T follicular helper cell (primary cell): ENCODE results near the gene ARHGAP28.

Experiments used
- DNase-seq: peaks from one replicate; pipeline ENCODE4 v3.0.0-alpha.2; 2020; ENCODE audit warnings: low read depth

Gene ARHGAP28

DNA sequence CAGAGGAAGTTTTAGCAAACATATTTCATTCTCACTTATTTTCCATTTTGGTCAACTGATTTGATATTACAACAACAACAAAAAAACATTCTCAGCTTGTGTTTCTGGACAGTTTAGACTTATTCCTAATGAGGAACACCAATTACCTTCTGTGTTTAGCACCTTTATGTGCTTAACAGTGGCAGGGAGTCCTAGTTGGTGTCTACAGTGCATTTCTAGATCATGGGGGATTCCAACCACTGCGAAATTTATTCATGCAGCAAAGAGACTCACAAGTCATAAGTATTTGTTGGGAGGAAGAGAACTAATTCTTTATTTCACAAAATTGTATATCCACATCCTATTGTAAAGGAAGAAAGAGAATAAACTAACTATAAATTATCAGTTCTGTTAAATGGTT is 4.2 kb downstream of the ARHGAP28 start:
- no peak for DNase-seq

DNA sequence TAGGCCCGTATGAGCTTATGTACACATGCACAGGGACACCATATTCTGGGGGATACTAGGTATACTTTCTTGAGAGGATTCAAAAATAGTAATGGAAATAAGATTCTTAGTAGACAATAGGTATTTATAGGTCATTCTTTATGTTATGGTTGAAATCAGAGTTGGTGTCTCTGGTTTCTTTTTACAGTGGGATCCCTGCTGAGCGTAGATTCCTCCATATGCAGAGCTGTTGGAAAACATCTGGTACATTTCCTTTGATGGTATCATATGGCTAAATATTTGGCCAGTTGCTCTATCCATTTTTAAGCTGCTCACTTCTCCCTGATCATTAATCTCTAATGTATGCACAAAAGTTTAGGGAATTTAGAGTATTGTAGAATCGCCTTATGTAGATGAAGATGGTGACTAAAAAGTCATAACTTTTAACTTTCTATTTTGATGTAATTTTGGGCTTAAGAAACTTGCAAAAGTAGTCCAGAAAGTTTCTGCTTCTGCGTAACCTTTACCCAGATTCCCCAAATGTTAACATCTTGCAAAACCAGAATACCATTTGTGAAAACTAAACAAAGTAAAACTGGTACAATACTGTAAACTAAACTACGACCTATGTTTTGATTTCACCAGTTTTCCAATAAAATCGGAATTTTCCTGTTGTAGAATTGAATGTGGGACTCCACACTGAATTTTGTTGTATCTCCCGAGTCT is 5.4 kb downstream of the ARHGAP28 start:
- no peak for DNase-seq

DNA sequence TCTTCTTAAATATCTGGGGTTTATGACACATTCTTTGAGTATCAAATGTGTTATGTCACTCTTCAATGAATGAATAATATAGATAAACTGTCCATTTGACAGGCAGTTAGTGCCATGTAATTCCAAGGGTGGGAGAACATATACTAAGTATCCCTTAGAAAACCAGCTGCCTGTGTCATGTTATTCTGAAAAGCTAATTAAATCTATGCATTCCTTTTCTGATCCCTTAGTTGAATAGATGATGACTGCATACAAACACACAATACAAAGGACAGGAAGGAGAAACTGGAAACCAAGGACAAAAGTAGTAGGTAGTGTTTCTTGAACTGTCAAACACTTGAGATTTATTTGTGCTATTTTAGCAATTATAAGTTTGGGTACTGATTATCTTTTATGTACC is 8.3 kb downstream of the ARHGAP28 start:
- no peak for DNase-seq

DNA sequence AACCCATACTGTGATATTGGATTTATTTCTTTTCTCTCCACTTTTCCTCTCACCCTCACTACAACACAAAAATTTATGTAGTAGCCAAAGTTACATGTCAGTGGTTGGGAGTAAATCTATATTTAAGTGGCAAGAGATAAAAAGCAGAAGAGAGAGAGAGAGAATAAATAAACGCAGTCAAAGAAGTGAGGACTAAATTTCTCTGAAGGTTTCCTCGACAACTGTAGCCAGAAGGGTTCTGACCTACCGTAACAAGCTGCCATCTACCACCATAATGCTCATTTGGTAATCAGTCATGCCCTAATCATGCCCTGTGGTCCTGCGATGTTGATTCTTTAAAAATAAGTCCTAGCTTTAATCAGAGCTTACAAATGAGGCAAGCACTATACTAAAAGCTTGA is 9.1 kb downstream of the ARHGAP28 start:
- no peak for DNase-seq

DNA sequence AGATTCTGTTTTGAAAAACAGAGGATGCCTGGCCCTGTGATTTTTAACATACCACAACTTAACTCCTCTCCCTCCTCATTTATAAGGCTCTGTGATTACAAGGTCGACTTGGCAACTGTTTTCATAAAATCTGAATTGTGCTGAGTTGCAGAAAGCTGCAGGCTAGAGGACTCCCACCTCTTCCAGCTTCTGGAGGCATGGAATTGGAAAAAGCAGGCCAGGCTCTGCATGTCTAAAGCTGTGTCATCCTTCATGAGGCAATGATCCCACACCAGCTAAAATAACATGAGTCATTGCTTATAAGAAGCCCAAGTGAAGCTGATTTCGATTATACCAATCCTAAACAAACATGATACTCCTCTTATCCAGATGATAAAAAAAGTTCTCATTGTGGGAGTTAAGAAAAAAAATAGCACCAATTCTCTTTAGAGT is 11.7 kb downstream of the ARHGAP28 start:
- DNase-seq, result no peak

DNA sequence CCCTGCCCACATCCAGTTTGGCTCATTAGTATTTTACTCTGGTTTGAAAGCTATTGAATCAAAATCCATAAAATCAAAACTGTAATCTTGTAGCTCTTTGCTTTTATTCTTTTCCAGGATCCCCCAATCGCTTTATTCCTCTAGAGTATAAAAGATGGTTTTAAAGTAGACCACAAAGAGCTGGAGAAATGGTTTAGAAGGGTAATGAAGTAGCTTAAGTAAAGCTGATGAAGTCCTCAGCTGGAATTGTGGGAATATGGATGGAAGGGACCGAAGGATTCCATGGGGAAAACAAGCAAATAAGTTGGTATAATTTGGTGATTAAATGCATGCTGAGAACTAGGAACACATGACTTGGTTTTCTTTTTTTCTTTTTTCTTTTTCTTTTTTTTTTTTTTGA is 12.3 kb downstream of the ARHGAP28 start:
- no peak for DNase-seq

DNA sequence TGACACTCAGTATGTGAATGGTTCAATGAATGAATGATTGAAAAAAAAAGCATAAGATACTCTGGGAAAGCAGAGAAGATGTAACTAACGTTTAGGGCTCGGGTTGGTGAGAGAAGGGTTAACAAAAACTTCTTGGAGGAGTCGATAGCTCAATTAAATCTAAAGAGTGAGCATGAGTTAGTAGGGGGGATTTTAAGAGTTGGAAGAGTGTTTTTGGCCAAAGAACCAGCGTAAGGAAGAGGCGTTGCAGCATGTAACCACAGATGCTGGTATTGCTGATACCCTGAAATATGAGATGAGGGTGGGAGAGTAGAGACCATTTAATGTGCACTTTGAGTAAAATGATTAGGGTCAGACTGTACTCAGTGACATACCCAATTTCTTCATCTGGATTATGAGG is 14.5 kb downstream of the ARHGAP28 start:
- DNase-seq, result no peak

DNA sequence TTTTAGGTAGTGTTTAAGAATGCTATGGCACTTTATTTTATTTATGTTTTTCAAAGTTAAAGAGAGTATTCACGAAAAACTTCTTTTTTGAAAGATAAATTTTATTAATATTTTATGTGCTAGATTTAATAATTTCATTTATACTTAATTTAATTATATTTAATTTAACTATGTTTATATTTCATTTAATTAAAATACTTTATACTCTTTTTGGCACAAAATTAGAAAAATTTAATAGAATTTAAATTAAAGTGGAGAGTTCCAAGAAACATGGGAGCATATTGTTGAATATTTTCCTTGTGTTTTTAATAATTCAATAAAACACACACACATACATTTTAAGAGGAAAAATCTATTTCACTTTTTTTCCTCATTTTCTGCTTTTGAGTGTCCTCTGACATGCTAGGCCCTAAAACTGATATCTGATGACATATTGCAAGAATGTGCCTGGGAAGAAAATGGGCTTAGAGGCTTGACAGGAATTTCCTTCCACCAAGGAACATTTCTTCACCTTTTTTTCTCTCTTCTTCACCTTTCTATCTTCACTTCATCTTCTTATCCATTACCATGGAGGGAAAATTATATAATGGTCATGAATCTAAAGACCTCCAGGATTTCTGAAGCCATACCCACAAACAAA is 15.4 kb downstream of the ARHGAP28 start:
- DNase-seq, result no peak

DNA sequence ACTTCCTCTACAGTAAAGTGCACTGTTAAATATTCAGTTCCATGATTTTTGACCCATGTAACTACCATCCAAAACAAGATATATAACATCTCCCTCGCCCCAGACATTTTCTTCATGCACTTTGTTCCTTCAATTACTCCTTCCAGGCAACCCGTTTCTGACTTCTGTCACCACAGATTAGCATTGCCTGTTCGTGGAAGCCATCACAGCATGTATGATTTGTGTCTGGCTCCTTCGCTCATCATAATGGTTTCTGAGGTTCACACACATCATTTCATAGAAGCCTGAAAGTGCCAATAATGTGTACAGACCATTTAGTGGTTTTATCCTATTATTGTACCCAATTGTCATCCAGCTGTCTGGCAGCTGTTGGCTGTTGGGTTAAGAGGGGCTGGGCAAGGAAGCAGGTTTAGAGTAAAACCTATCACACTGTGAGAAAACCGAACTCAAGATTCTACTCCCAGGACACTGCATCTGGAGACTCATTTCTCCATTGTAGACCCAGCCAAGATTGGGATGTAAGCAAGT is 16.1 kb downstream of the ARHGAP28 start:
- DNase-seq, result no peak

DNA sequence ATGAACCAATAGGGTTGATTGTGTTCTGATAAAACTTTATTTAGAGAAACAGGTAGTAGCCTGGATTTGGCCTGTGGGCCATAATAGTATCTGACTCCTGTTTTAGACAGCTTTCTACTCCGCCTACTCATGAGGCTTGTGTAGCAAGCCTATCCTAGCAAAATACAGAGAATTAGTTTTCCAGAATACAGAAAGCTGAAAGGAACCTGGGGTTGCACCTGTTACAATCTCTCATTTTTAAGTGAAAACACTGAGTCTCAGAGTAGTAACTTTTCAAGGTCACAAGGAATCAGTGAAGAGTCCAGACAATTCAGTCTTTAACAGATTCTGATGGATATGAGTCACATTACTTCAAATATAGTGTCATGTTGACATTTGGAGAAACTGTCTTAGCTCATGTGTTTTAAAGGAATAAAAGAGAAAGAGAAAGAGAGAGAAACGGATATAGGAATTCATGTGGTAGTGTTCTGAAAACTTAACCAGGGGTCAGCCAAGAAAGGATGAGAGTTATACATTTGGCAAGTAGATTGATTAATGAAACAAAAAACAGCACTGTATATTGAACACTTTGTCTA is 17.0 kb downstream of the ARHGAP28 start:
- DNase-seq, result no peak

DNA sequence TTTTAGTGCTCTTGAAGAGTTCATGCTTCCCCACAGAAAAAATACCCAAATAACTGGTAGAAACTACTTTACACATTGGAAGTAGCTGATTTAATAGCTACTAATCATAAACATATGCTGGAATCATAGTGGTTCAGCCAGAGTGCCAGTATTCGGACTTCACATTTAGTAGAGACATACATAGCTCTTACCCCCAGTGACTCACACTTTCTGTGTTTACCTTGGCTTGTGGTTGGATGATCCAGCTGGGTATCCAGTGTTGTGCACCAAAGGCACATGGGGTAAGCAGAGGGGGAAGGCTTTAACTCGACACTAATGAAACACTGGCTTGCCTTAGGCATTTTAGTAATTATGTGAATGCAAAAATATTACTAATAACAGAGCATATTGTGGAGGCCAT is 18.1 kb downstream of the ARHGAP28 start:
- DNase-seq, result no peak

DNA sequence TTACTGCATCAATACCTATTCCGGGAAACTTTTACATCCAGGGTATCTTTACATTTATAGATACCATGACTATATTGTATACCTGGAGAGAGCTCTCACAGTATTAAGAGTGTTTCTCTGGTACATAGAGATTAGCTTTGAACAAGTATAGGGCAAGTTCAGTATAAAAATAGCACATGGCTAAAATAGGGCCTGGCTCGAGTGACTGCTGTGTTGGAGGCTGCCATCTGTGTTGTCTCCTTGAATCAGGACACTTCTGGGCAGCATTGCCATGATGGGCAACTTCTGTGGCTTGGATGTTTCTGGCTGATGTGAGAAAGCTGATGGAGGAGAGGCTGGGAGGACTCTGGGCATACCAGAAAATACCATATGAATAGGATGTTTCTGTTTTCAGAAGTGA is 18.7 kb downstream of the ARHGAP28 start:
- no peak for DNase-seq

DNA sequence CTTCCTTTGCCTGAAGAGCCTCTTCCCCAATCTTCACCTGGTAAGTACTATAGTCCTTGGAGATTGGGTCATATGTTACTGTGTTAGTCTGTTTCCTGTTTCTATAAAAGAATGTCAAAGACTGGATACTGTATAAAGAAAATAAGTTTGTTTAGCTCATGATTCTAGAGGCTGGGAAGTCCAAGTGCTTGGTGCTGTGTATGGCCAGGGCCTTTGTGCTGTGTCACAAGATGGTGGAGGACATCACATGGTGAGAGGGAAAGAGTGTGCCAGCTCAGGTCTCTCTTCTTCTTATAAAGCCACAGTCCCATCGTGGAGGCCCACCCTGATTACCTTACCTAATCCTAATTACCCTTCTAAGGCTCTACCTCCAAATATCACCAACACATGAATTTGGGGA is 20.9 kb downstream of the ARHGAP28 start:
- DNase-seq, result no peak

DNA sequence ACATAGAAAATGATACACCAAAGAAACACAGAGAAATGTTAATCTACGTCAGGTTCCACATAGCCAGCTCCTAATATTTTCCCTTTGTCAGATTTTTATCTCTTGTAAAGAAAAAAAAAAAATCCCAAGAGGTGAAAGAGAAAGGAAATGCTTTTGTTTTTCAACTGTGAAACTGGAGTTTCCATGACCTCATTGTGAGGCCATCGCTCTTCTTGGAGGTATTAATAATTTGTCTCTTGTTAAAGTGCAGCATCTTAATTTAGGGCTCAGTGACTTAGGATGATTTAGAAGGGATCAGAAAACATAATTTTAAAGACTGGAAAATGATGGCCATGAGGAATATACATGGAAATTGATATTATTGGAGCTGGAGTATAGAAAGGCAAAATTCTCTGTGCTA is 21.7 kb downstream of the ARHGAP28 start:
- no peak for DNase-seq

DNA sequence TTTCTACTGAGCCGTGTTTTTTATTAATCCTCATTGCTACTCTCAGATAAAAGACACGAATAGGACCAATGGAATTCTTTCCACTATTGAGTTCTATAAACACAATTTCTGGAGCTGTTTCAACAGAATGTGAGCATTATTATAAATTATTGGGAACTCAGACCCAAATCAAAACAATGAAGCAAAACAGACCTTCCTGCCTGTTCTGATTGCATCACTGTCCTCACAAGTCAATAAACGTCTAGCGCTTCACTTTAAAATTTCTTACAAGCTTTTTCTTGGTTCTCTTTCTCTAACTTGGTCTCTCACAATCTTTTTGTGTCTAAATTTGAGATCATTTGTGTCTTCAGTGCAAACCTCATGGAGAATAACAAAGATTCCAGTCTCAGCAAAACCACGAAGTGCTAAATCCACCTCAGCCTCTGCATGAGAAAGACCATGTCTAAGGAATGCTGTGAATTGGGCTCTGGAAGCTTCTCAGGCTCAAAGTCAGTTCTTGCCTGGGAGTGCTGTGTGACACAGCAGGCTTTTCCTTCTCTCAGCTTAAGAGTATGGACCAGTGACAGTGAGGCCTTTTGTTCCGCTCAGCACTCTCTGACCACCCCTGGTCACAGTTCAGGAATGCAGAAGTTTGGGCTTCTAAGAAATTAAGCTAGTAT is 22.8 kb downstream of the ARHGAP28 start:
- no peak for DNase-seq

DNA sequence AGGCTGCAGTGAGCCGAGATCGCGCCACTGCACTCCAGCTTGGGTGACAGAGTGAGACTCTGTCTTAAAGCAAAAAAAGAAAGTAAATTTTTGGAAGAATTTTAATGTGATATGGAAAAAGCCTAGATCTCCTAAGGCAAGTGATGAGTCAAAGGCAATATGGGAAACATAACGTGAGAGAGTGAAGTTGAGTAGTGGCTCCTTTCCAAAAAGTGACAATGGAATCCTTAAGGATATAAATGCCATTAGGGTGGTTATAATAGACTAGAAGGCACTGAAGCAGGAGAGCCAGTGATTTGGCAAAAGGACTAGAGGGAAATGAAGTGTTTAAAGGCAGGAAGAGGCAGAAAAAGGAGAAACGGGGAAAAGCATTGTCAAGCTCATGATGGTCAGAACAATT is 25.6 kb downstream of the ARHGAP28 start:
- no peak for DNase-seq

DNA sequence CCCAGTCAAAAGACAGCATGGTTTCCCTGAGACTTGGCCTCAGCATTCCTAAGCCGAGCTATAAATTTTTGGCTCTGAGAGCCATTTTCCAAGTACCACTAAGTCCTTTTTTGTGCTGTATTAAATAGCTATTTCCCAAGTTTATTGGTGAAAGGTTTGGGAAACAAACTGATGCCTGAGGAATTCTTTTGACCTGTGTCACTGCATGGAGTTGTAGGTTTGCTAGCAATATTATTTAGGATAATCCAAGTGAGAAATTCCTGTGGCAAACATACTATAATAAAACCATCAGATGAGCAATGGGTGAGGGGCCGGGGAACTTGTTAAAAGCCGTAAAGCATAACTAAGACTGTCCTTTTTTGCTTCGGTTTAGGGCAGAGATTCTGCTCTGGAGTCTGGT is 28.4 kb downstream of the ARHGAP28 start:
- DNase-seq, result no peak

DNA sequence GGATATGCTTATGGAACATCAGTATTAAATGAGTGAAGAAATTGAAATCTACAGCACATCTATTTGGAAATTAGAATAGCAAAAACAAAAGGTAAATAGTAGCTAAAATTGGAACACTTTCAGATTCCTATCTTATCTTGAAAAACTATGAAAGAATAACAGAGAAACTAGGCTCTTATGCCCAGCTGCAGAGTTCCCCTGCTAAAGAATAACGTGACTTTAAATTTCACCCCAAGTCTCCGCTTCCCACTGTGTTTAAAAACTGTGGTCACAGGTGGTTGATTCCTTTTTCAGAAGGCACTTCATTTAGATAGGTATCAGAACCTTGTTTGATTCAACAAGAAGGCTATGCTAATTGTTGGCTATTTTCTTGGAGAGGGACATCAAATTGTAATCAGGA is 30.1 kb downstream of the ARHGAP28 start:
- no peak for DNase-seq

DNA sequence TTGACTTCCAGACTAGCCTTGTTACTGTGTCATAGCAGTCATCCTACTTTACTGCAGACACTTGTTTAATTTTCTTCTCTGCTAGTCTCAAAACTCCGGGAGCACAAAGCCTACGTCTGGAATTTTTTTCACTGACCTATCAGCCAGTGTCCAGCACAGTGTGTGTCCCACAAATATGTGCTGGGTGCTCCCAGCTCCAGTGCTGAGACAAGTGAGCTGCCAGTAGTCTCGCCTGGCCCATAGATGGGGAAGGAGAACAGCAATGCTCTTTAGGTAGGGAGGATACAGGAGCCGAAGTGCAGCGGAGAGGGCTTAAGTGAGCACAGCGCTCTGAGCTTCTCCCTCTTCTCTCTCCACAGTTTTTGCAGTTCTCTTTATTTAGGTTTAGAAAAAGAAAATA is 34.0 kb downstream of the ARHGAP28 start:
- no peak for DNase-seq

DNA sequence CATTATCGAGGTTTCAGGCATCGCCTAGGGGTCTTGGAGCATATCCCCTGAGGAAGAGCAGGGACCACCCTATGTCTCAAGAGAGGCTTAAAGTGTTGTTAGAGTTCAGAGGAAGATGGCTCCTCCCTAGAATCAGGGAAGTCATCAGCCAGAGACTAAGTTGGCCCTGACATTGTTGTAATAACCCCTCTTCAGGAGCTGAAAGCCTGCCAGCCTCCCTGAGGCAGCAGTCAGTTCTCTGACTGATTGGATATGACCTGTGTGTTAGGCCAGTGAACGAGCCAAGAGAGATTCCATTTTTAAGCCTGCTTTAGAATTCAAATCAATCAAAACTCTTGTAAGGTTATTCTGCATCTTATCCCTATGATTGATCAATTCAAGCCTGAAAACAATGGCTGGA is 34.9 kb downstream of the ARHGAP28 start:
- no peak for DNase-seq

DNA sequence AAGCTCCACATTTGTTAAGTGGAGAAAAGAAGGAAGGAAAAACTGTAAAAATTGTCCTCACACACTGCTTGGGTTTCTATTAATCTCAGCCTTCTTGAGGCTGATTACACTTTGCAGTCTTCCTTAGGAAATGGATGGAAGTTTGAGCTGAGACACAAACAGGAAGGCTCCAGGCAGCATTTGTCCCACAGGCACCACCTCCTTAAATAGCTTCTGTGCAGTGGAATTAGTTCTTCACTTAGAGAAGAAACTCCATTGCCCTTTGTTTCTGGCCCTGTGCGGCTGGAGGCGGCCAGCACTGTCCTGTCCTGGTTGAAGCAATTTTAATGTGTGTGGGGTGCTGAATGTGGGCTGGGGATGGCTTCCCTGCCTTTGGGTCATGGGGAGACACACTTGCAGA is 44.3 kb downstream of the ARHGAP28 start:
- DNase-seq, result no peak

DNA sequence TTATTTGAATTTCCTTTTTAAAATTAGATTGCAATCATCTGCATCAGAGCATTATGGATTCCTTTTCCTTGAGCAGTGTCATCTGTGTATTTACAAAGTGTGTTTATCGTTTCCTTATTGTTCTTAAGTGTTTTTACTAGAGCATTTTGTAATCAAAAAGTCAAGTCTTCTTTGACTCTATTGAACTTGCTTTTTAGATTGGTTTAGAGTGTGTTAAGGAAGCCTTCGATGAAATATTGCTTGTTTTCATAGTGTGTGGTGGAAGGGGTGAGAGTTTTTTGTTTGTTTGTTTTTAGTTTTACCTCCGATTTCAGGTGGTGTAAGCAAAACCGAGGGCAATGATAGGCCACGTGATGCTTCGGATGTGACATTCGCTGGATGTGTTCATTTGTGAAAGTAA is 45.7 kb downstream of the ARHGAP28 start:
- DNase-seq, result no peak

DNA sequence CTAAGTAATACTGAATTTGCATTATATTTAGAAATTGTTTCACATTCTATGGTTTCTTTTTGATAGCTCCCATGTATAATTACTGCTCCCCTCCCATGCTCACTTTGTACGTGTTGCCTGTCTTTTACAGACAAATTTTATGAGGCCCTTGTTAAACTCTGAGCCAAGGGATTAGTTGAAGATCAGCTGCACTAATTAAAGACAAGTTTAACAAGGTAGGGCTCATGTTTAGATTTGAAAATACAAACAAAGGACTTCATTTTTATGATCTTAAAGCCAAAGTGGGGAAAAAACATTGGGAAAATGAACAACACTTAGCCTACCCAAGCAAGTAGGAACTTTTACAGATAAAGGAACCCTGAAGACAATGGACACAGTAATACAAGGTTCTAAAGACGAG is 46.2 kb downstream of the ARHGAP28 start:
- DNase-seq, result no peak
